Heart left ventricle (tissue), 13 donors: ENCODE measurements around the gene CELF2.

Source experiments
- CTCF ChIP-seq, 12 donors: fragments of 200-600 bp; sonication (generic) in 4 of 12; IDR thresholded peaks; one replicate each; pipeline versions ENCODE4 v1.5.0 to v1.8.0; 2018 to 2022; ENCODE audit warnings: antibody characterized with exemption in 12 of 12, mild to moderate bottlenecking in 5 of 12
- POLR2A ChIP-seq, 2 donors: fragments of 450-650 bp; IDR thresholded peaks; one replicate each; pipeline ENCODE4 v1.6.1; 2017; ENCODE audit warnings: antibody characterized with exemption in 2 of 2, mild to moderate bottlenecking in 2 of 2, moderate library complexity in 2 of 2
- donor health status: ischemic (EF 13 %, LVEDD 7.1; RV severe dilation, severe dysfunction).
- donor health status: DM: no; HTN: yes; CAD: no.
- donor health status: DM: no; HTN: no; CAD: no.
- donor health status: ischemic (EF 25% LVEDD 6.9; RV normal size, moderate dysfunction).
- donor health status: ischemic (EF 25% LVEDD 5.7; RV mildly dilated, moderate dysfunction).
- donor health status: ischemic (EF 35%, LVEDD 5.7; RV mildly dilated, moderate dysfunction).
- donor health status: nonischemic (EF 11% LVEDD 7.7; RV severe dilation, severe dysfunction).
- donor health status: DM: yes; HTN: yes; CAD: no.
- donor health status: PGD.
- donor health status: ischemic (EF 29% LVEDD 5.4; RV normal size, mild dysfunction).
- donor health status: nonischemic (EF 23%, LVEDD 6.1; RV moderate dilation, normal function).

- TF ChIP-seq CTCF (IDR thresholded peaks at IDR 0.05): no peak
- no peak for TF ChIP-seq POLR2A (IDR thresholded peaks at IDR 0.05)
Measured at GRCh38 chr10:11023009-11023953, 5.6 kb downstream of the CELF2 start.
